MCF 10A (cell line): ENCODE data around the gene DNASE1L3. TPM values are rescaled to one million over a fixed set of nuclear protein-coding genes. Genes with fewer than 3 reads are reported as not detected.

Experiments
- Bru-seq: library from RNA; stranded (reverse); fragments of 400-500 nt; gene quantifications from one replicate; lab custom pipeline; 2021; lab: Mats Ljungman, UMichigan
- BruChase-seq, 2 experiments: library from RNA; stranded (reverse); fragments of 400-500 nt; gene quantifications; one replicate each; lab custom pipeline; 2021; lab: Mats Ljungman, UMichigan
- BruUV-seq: library from RNA; stranded (reverse); fragments of 400-500 nt; replicated peaks from 2 replicates; lab custom pipeline; 2021; lab: Mats Ljungman, UMichigan
- CTCF ChIA-PET: fragments of 300-600 bp; sonication (Branson Sonifier 250); formaldehyde crosslinking; extraction: SDS; loops from one replicate; lab custom pipeline; 2021; ENCODE audit warnings: antibody characterized with exemption, inconsistent platforms; lab: Yijun Ruan, JAX
- POLR2A ChIA-PET: fragments of 300-600, 350-650 bp; sonication (Branson Sonifier 250); formaldehyde crosslinking; extraction: SDS; loops from one replicate; lab custom pipeline; 2020; ENCODE audit warnings: antibody characterized with exemption, inconsistent platforms; lab: Yijun Ruan, JAX
- DNase-seq: peaks from one replicate; pipeline ENCODE4 v3.0.0-alpha.2; 2018; ENCODE audit not compliant: unreplicated experiment
- H3K27ac Mint-ChIP-seq: one replicate; pipeline ENCODE4 v1.8.0; 2022; ENCODE audit warnings: mild to moderate bottlenecking, low read depth, mixed read lengths; ENCODE audit not compliant: unreplicated experiment
- H3K27me3 Mint-ChIP-seq: one replicate; pipeline ENCODE4 v1.8.0; 2022; ENCODE audit warnings: mixed read lengths; ENCODE audit not compliant: insufficient read depth, unreplicated experiment
- H3K36me3 Mint-ChIP-seq: one replicate; pipeline ENCODE4 v1.8.0; 2022; ENCODE audit warnings: mild to moderate bottlenecking, moderate library complexity, mixed read lengths; ENCODE audit not compliant: insufficient read depth, unreplicated experiment
- H3K4me1 Mint-ChIP-seq: one replicate; pipeline ENCODE4 v1.8.0; 2022; ENCODE audit warnings: mixed read lengths; ENCODE audit not compliant: insufficient read depth, unreplicated experiment
- H3K4me3 Mint-ChIP-seq: one replicate; pipeline ENCODE4 v1.8.0; 2022; ENCODE audit warnings: mild to moderate bottlenecking, moderate library complexity, mixed read lengths; ENCODE audit not compliant: unreplicated experiment
- H3K9me3 Mint-ChIP-seq: one replicate; pipeline ENCODE4 v1.8.0; 2022; ENCODE audit warnings: mixed read lengths; ENCODE audit not compliant: unreplicated experiment
- CTCF ChIP-seq: fragments of 200-600 bp; IDR thresholded peaks from one replicate; pipeline ENCODE4 v1.8.0; 2022; ENCODE audit warnings: antibody characterized with exemption, mild to moderate bottlenecking; ENCODE audit not compliant: unreplicated experiment
- intact Hi-C: fragments of 100-400 bp; cut with micrococcal nuclease; formaldehyde crosslinking; loops from 2 replicates; pipeline ENCODE4 v1.14.1; 2022
- long read RNA-seq: library from polyadenylated mRNA; stranded (forward); transcript quantifications from one replicate; pipeline ENCODE4 v2.0.0, GENCODE V29; 2022
- total RNA-seq: library from RNA; stranded (reverse); gene quantifications from 2 replicates; pipeline ENCODE4 v1.2.3, GENCODE V29; 2022

Gene DNASE1L3
- total RNA-seq (not detected in 2 replicates), Bru-seq, nascent RNA (percentile 5 among the genes with signal in this experiment), BruChase-seq, experiment 1, labeled RNA remaining after a 6-hour chase (not detected), BruChase-seq, experiment 2, labeled RNA remaining after a 2-hour chase (not detected)
- long read RNA-seq, result 0 reads

GRCh38 chr3:58210761-58211460, at the start of gene DNASE1L3:
TSS of gene DNASE1L3 (minus strand) at chr3:58210972. CDS start at chr3:58210906, 66 bp downstream.
- intact Hi-C loops, result no loop called here
- no peak within 1 kb of the TSS for H3K27ac Mint-ChIP-seq
- no peak for TF ChIP-seq CTCF
- H3K9me3 Mint-ChIP-seq, result no peaks in the 10 kb centered on the region
- ChIA-PET POLR2A (no interaction called here), CTCF (no interaction called here)
- H3K4me1 Mint-ChIP-seq, result peaks cover 15% of the 10 kb centered on the region
- DNase-seq, result no peak
- peaks cover 13% of the 10 kb centered on the region for H3K27me3 Mint-ChIP-seq
- H3K36me3 Mint-ChIP-seq, result no peaks in the 10 kb centered on the region
- no peak within 1 kb of the TSS for H3K4me3 Mint-ChIP-seq
- no TSS peak for BruUV-seq

GRCh38 chr3:58260261-58260731, 49.5 kb upstream of the DNASE1L3 start:
- no TSS peak for BruUV-seq
- no peak overlapping the region for H3K27ac Mint-ChIP-seq
- intact Hi-C loops, result no loop called here
- CTCF ChIA-PET, result interaction anchor here (0.5 to 1.5 kb wide), 3 partner anchors 44 to 135 kb away, joined by 3 to 5 read pairs (median 4); no protein-coding TSS in a partner anchor
- H3K36me3 Mint-ChIP-seq, result peaks cover 18% of the 10 kb centered on the region
- peak; percentile 15 for DNase-seq
- no peaks in the 10 kb centered on the region for H3K9me3 Mint-ChIP-seq
- POLR2A ChIA-PET, result interaction anchor here (0.7 to 1.0 kb wide), 2 partner anchors 12 to 13 kb away, joined by 3 read pairs; no protein-coding TSS in a partner anchor
- H3K4me3 Mint-ChIP-seq, result no peak overlapping the region
- no peaks in the 10 kb centered on the region for H3K27me3 Mint-ChIP-seq
- peaks cover 5% of the 10 kb centered on the region for H3K4me1 Mint-ChIP-seq
- TF ChIP-seq CTCF, result no peak

GRCh38 chr3:58258392-58259055, 47.8 kb upstream of the DNASE1L3 start:
- no TSS peak for BruUV-seq
- Mint-ChIP-seq H3K36me3 (peaks cover 18% of the 10 kb centered on the region), H3K27me3 (no peaks in the 10 kb centered on the region), H3K27ac (no peak overlapping the region), H3K4me1 (peaks cover 5% of the 10 kb centered on the region), H3K9me3 (no peaks in the 10 kb centered on the region), H3K4me3 (no peak overlapping the region)
- ChIA-PET POLR2A (interaction anchor here (0.7 to 1.0 kb wide), 2 partner anchors 27 to 233 kb away, joined by 3 to 4 read pairs; no protein-coding TSS in a partner anchor), CTCF (interaction anchor here (0.6 to 1.2 kb wide), 2 partner anchors 9 to 20 kb away, joined by 3 read pairs; no protein-coding TSS in a partner anchor)
- DNase-seq, result no peak
- TF ChIP-seq CTCF, result no peak
- intact Hi-C loops, result no loop called here

GRCh38 chr3:58256511-58256910, 45.7 kb upstream of the DNASE1L3 start:
- POLR2A ChIA-PET, result no interaction called here
- TF ChIP-seq CTCF, result no peak
- peaks cover 5% of the 10 kb centered on the region for H3K4me1 Mint-ChIP-seq
- H3K36me3 Mint-ChIP-seq, result peaks cover 23% of the 10 kb centered on the region
- CTCF ChIA-PET, result no interaction called here
- no peak overlapping the region for H3K4me3 Mint-ChIP-seq
- no peaks in the 10 kb centered on the region for H3K27me3 Mint-ChIP-seq
- no TSS peak for BruUV-seq
- DNase-seq, result no peak
- H3K27ac Mint-ChIP-seq, result no peak overlapping the region
- intact Hi-C loops, result no loop called here
- H3K9me3 Mint-ChIP-seq, result no peaks in the 10 kb centered on the region
